Pons (tissue), 1 donor: ENCODE results near the gene DYNC1I2.
A peak's percentile ranks its signal among the peaks of the same experiment; 100 is the strongest.
"Not testable (repeated sequence)": the region's sequence is repeated elsewhere in the genome, so short reads cannot be mapped to it uniquely, and the experiment has no call there.

Experiments
- DNase-seq: peaks from one replicate; pipeline ENCODE4 v3.0.0-alpha.2; 2016; ENCODE audit warnings: low spot score

The DYNC1I2 gene

GRCh38 chr2:171718720-171719119 is 31.5 kb downstream of the DYNC1I2 start:
- DNase-seq = no peak

GRCh38 chr2:171719660-171720059 is 32.4 kb downstream of the DYNC1I2 start:
- no peak for DNase-seq

GRCh38 chr2:171723716-171724683 is 36.7 kb downstream of the DYNC1I2 start:
- DNase-seq = peak; percentile 81

GRCh38 chr2:171726847-171727450 is 39.7 kb downstream of the DYNC1I2 start:
- DNase-seq = no peak

GRCh38 chr2:171728989-171729951 is 42.0 kb downstream of the DYNC1I2 start:
- no peak for DNase-seq

GRCh38 chr2:171729952-171730317 is 42.7 kb downstream of the DYNC1I2 start:
- DNase-seq = no peak

GRCh38 chr2:171735991-171736710 is 48.9 kb downstream of the DYNC1I2 start:
- DNase-seq = no peak

- DNase-seq = no peak
Measured at GRCh38 chr2:171741189-171741588, 53.9 kb downstream of the DYNC1I2 start.

GRCh38 chr2:171742760-171743159 is 55.5 kb downstream of the DYNC1I2 start:
- DNase-seq = no peak

GRCh38 chr2:171745141-171745540 is 57.9 kb downstream of the DYNC1I2 start:
- DNase-seq = no peak

GRCh38 chr2:171745806-171746205 is 58.5 kb downstream of the DYNC1I2 start:
- no peak for DNase-seq

- peak; percentile 68 for DNase-seq
Measured at GRCh38 chr2:171747371-171747770, 60.1 kb downstream of the DYNC1I2 start.

GRCh38 chr2:171754254-171754939 is 67.1 kb downstream of the DYNC1I2 start:
- DNase-seq = no peak

GRCh38 chr2:171758762-171759161 is 71.5 kb downstream of the DYNC1I2 start:
- not testable (repeated sequence) for DNase-seq

- DNase-seq = not testable (repeated sequence)
Measured at GRCh38 chr2:171761176-171761575, 73.9 kb downstream of the DYNC1I2 start.

GRCh38 chr2:171762879-171763573 is 75.8 kb downstream of the DYNC1I2 start:
- peak; percentile 25 for DNase-seq

GRCh38 chr2:171763602-171764001 is 76.3 kb downstream of the DYNC1I2 start:
- DNase-seq = peak; percentile 49

- no peak for DNase-seq
Measured at GRCh38 chr2:171771463-171771862, 84.2 kb downstream of the DYNC1I2 start.

GRCh38 chr2:171772373-171772772 is 85.1 kb downstream of the DYNC1I2 start:
- DNase-seq = no peak

GRCh38 chr2:171774581-171774980 is 87.3 kb downstream of the DYNC1I2 start:
- not testable (repeated sequence) for DNase-seq
